ENCODE data around the gene SLC66A2. TPM values are rescaled to one million over a fixed set of nuclear protein-coding genes. Genes with fewer than 3 reads are reported as not detected.

The SLC66A2 gene
- total and polyA plus RNA-seq, 12 donors: 5.1 to 47.8 (median 32.9) TPM

DNA sequence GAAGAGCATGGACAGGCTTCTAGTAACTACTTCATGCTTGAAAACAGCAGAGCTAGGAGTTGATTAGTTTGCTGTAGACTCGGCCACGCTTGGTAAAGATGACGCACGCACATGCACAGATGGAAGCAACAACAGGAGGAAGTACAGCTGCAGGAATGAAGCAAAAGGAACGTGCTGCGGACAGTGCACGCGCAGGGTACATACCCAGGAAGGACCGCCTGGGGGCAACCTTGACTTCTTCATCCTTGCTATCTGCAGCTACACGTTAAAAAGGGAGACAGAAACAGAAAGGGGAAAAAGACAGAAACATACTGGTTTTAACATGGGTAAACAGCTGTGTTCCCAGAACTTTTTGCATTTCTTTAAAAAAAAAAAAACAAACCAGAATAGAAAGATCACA lies 17.7 kb downstream of the SLC66A2 start:
- Histone ChIP-seq H3K4me3 (no peak overlapping the region), H3K9me3 (replicated peaks in 1 of 3) (peaks cover 8 to 27% (median 12%) of the 10 kb centered on the region in 3 donors), H3K4me1 (replicated peaks in 1 of 2) (peaks cover 0 to 17% of the 10 kb centered on the region in 2 donors), H3K27ac (peak overlapping the region in 1 of 5 donors; percentile 66), H3K36me3 (replicated peaks in 1 of 2) (no peaks in the 10 kb centered on the region), H3K27me3 (no peaks in the 10 kb centered on the region)
- intact Hi-C loops (cut with DNase I): loop anchor here in 1 of 2 donors (10.0 kb wide), 1 partner anchor 59 kb away; no protein-coding TSS in a partner anchor
- DNase-seq: peak in 3 of 7 donors; percentile 13 to 36 (median 26)
- WGBS, 4 donors: 78 to 84% (median 82%) methylated on average over 10 of the region's 10 CpGs
- no peak for TF ChIP-seq POLR2A (IDR thresholded peaks at IDR 0.05)
- TF ChIP-seq, protein P1, sequence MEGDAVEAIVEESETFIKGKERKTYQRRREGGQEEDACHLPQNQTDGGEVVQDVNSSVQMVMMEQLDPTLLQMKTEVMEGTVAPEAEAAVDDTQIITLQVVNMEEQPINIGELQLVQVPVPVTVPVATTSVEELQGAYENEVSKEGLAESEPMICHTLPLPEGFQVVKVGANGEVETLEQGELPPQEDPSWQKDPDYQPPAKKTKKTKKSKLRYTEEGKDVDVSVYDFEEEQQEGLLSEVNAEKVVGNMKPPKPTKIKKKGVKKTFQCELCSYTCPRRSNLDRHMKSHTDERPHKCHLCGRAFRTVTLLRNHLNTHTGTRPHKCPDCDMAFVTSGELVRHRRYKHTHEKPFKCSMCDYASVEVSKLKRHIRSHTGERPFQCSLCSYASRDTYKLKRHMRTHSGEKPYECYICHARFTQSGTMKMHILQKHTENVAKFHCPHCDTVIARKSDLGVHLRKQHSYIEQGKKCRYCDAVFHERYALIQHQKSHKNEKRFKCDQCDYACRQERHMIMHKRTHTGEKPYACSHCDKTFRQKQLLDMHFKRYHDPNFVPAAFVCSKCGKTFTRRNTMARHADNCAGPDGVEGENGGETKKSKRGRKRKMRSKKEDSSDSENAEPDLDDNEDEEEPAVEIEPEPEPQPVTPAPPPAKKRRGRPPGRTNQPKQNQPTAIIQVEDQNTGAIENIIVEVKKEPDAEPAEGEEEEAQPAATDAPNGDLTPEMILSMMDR (IDR thresholded peaks at IDR 0.05): peak in 1 of 6 experiments; percentile 5

GRCh38 chr18:79932907-79933306 lies 18.5 kb downstream of the SLC66A2 start:
- Histone ChIP-seq H3K4me1 (replicated peaks in 1 of 2) (peaks cover 0 to 17% of the 10 kb centered on the region in 2 donors), H3K27ac (no peak overlapping the region), H3K4me3 (no peak overlapping the region), H3K9me3 (replicated peaks in 1 of 3) (peaks cover 8 to 27% (median 12%) of the 10 kb centered on the region in 3 donors), H3K27me3 (no peaks in the 10 kb centered on the region), H3K36me3 (replicated peaks in 1 of 2) (no peaks in the 10 kb centered on the region)
- TF ChIP-seq POLR2A (IDR thresholded peaks at IDR 0.05): no peak
- TF ChIP-seq, protein P1 (IDR thresholded peaks at IDR 0.05): no peak
- DNase-seq: no peak
- intact Hi-C loops (cut with DNase I): loop anchor here in 1 of 2 donors (10.0 kb wide), 1 partner anchor 58 kb away; no protein-coding TSS in a partner anchor
- 93 to 96% (median 94%) methylated on average over 3 of the region's 3 CpGs for WGBS, 4 donors

DNA sequence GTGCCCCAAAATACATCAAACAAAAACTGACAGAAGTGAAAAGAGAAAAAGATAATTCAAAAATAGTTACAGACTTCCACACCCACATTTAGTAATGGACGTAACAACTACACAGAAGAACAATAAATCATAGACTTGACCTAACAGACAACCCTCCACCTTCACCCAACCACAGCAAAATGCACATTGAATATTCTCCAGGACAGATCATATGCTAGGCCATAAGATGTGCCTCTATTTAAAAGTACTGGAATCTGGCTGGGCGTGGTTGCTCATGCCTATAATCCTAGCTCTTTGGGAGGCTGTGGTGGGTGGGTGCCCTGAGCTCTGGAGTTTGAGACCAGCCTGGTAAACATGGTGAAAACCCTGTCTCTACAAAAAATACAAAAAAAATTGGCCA lies 20.0 kb downstream of the SLC66A2 start:
- Histone ChIP-seq H3K27ac (no peak overlapping the region), H3K9me3 (replicated peaks in 1 of 3) (peaks cover 8 to 27% (median 12%) of the 10 kb centered on the region in 3 donors), H3K36me3 (replicated peaks in 1 of 2) (no peaks in the 10 kb centered on the region), H3K4me3 (no peak overlapping the region), H3K4me1 (replicated peaks in 1 of 2) (peaks cover 0 to 17% of the 10 kb centered on the region in 2 donors), H3K27me3 (no peaks in the 10 kb centered on the region)
- DNase-seq: peak in 2 of 7 donors; percentile 2 to 29
- 92 to 100% (median 98%) methylated on average over 2 of the region's 2 CpGs for WGBS, 4 donors
- TF ChIP-seq, protein P1 (IDR thresholded peaks at IDR 0.05): no peak
- no peak for TF ChIP-seq POLR2A (IDR thresholded peaks at IDR 0.05)
- intact Hi-C loops (cut with DNase I): loop anchor here in 1 of 2 donors (10.0 kb wide), 1 partner anchor 57 kb away; no protein-coding TSS in a partner anchor

GRCh38 chr18:79930020-79930642 lies 21.3 kb downstream of the SLC66A2 start:
- Histone ChIP-seq H3K4me3 (no peak overlapping the region), H3K27ac (no peak overlapping the region), H3K27me3 (no peaks in the 10 kb centered on the region), H3K9me3 (replicated peaks in 1 of 3) (peaks cover 8 to 27% (median 12%) of the 10 kb centered on the region in 3 donors), H3K36me3 (replicated peaks in 1 of 2) (peaks cover 0 to 4% of the 10 kb centered on the region in 2 donors), H3K4me1 (replicated peaks in 1 of 2) (peaks cover 0 to 11% of the 10 kb centered on the region in 2 donors)
- intact Hi-C loops (cut with DNase I): loop anchor here in 1 of 2 donors (10.0 kb wide), 1 partner anchor 55 kb away; no protein-coding TSS in a partner anchor
- TF ChIP-seq, protein P1 (IDR thresholded peaks at IDR 0.05): no peak
- TF ChIP-seq POLR2A (IDR thresholded peaks at IDR 0.05): no peak
- WGBS, 4 donors: 97 to 99% (median 98%) methylated on average over 2 of the region's 2 CpGs
- no peak for DNase-seq

Measured in adrenal gland (tissue), 12 donors.